ENCODE results near the gene HDAC9. TPM values are rescaled to one million over a fixed set of nuclear protein-coding genes. Genes with fewer than 3 reads are reported as not detected.
A peak's percentile ranks its signal among the peaks of the same experiment; 100 is the strongest.

Gene HDAC9
- total RNA-seq, 6 donors from 2014 or later = 8.4 to 23.1 (median 10.4) TPM

DNA sequence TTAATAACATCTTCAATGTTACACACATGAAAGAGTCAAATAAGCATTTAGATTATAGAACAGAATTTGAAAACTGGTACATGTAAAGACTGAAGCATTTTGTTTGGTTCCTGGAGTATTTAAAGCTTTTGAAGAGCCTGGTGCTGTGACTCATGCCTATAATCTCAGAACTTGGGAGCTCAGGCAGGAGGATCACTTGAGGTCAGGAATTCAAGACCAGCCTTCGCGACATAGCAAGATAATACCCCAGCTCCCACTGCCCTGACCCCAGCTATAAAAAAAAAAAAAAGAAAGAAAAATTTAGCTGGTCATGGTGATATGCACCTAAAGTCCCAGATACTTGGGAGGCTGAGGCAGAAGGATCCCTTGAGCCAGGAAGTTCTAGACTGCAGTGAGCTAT lies 87.8 kb downstream of the HDAC9 start:
- DNase-seq (no peak), ATAC-seq (ENCODE audit: low FRiP score in 2 of 2) (no peak)
- no peaks in the 10 kb centered on the region for H3K36me3 ChIP-seq
- no peak overlapping the region for H3K27ac ChIP-seq
- no peaks in the 10 kb centered on the region for H3K9me3 ChIP-seq
- 81 to 97% methylated on average over 2 of the region's 2 CpGs for WGBS, 2 donors
- no peaks in the 10 kb centered on the region for H3K27me3 ChIP-seq
- TF ChIP-seq POLR2AphosphoS5 (IDR thresholded peaks at IDR 0.05) = no peak
- TF ChIP-seq EP300 (IDR thresholded peaks at IDR 0.05) = no peak
- TF ChIP-seq POLR2A (IDR thresholded peaks at IDR 0.05) = no peak
- TF ChIP-seq CTCF (IDR thresholded peaks at IDR 0.05) = no peak
- no peak overlapping the region for H3K4me3 ChIP-seq
- no peaks in the 10 kb centered on the region for H3K4me1 ChIP-seq

DNA sequence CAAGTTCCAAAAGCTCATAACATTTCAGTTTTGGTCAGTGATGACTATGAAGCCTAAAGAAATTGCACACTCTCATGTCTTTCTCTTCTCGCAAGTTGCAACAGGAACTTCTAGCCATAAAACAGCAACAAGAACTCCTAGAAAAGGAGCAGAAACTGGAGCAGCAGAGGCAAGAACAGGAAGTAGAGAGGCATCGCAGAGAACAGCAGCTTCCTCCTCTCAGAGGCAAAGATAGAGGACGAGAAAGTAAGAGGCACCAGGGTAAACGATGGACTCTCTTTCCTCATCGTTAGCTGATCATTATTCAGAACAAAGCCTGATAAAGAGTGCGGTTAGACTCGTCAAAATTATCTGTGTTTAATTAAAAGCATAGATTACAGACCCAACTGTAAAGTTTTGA lies 94.7 kb downstream of the HDAC9 start:
- Histone ChIP-seq H3K27ac (no peak overlapping the region), H3K27me3 (no peaks in the 10 kb centered on the region), H3K4me3 (no peak overlapping the region), H3K4me1 (no peaks in the 10 kb centered on the region), H3K36me3 (no peaks in the 10 kb centered on the region), H3K9me3 (no peaks in the 10 kb centered on the region)
- WGBS, 2 donors = 51 to 53% methylated on average over 7 of the region's 7 CpGs
- peak in 1 of 2 donors; percentile 45 for ATAC-seq (ENCODE audit: low FRiP score in 2 of 2)
- TF ChIP-seq POLR2AphosphoS5 (IDR thresholded peaks at IDR 0.05) = no peak
- no peak for TF ChIP-seq EP300 (IDR thresholded peaks at IDR 0.05)
- no peak for TF ChIP-seq CTCF (IDR thresholded peaks at IDR 0.05)
- no peak for TF ChIP-seq POLR2A (IDR thresholded peaks at IDR 0.05)
- DNase-seq = no peak

DNA sequence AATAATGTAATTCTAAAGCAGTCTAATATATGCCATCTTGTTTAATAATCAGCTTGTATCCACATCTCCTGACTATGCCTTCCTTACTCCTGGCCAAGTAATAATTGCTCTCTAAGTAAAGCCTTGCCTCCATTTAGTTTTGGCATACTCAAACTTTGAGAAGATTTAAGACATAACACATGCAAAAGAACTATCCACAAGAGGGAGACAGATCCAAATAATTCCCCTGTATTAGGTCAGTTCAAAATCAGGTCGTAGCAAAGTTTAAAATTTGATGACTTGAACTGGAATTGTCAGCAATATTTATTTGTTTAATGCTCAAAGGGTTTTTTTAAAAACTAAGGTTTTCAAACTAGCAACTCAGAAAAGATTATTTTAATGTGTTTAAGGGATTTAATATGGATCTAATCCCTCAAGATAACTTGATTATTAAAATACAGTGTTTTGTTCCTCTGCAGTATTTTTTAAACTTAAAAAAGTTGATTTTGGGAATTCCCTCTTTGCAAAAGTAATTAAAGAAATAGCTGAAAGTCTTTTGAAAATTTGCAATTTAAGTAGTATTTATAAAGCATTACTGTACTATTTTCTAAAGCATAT lies 95.3 kb downstream of the HDAC9 start:
- H3K27me3 ChIP-seq = no peaks in the 10 kb centered on the region
- no peak for DNase-seq
- no peak for TF ChIP-seq POLR2AphosphoS5 (IDR thresholded peaks at IDR 0.05)
- TF ChIP-seq CTCF (IDR thresholded peaks at IDR 0.05) = peak in 4 of 6 experiments; percentile 29 to 42 (median 32)
- no peak for TF ChIP-seq POLR2A (IDR thresholded peaks at IDR 0.05)
- TF ChIP-seq EP300 (IDR thresholded peaks at IDR 0.05) = no peak
- no peaks in the 10 kb centered on the region for H3K9me3 ChIP-seq
- WGBS, 2 donors = 35% methylated on average over 1 of the region's 1 CpG
- H3K27ac ChIP-seq = no peak overlapping the region
- peak in 1 of 2 donors; percentile 73 for ATAC-seq (ENCODE audit: low FRiP score in 2 of 2)
- H3K36me3 ChIP-seq = no peaks in the 10 kb centered on the region
- no peaks in the 10 kb centered on the region for H3K4me1 ChIP-seq
- no peak overlapping the region for H3K4me3 ChIP-seq

GRCh38 chr7:18593602-18594279 lies 98.2 kb downstream of the HDAC9 start:
- Histone ChIP-seq H3K4me1 (no peaks in the 10 kb centered on the region), H3K4me3 (no peak overlapping the region), H3K27me3 (no peaks in the 10 kb centered on the region), H3K9me3 (no peaks in the 10 kb centered on the region), H3K36me3 (no peaks in the 10 kb centered on the region), H3K27ac (no peak overlapping the region)
- 69 to 82% methylated on average over 4 of the region's 4 CpGs for WGBS, 2 donors
- TF ChIP-seq CTCF (IDR thresholded peaks at IDR 0.05) = no peak
- TF ChIP-seq POLR2A (IDR thresholded peaks at IDR 0.05) = no peak
- no peak for TF ChIP-seq POLR2AphosphoS5 (IDR thresholded peaks at IDR 0.05)
- no peak for TF ChIP-seq EP300 (IDR thresholded peaks at IDR 0.05)
- ATAC-seq (ENCODE audit: low FRiP score in 2 of 2) (no peak), DNase-seq (no peak)

DNA sequence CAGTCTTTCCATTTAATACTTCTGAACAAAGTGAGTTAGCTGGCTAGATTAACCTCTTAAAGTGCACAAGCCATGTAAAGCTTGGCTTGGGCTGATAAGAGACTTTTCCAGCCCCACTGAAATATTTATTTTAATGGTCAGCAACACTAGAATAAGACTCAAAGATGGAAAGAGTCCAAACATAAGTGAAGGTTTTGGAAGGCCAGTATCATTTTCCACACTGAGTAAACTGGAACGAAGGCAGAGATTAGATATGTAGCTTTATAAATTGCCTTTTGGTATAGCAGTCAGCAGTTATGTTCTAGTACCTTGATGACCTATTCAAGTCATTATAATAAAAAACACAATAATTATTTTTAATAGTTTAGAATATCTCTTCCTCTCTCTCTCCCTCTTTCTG lies 102.2 kb downstream of the HDAC9 start:
- ATAC-seq (ENCODE audit: low FRiP score in 2 of 2) (no peak), DNase-seq (no peak)
- WGBS, 2 donors = 35 to 41% methylated on average over 1 of the region's 1 CpG
- Histone ChIP-seq H3K9me3 (peaks cover 0 to 8% (median 6%) of the 10 kb centered on the region in 4 donors), H3K4me1 (no peaks in the 10 kb centered on the region), H3K27ac (no peak overlapping the region), H3K4me3 (no peak overlapping the region), H3K36me3 (no peaks in the 10 kb centered on the region), H3K27me3 (no peaks in the 10 kb centered on the region)
- TF ChIP-seq POLR2A (IDR thresholded peaks at IDR 0.05) = no peak
- no peak for TF ChIP-seq CTCF (IDR thresholded peaks at IDR 0.05)
- no peak for TF ChIP-seq EP300 (IDR thresholded peaks at IDR 0.05)
- TF ChIP-seq POLR2AphosphoS5 (IDR thresholded peaks at IDR 0.05) = no peak
